Measurements from ENCODE around the gene RANBP6.

Gene RANBP6

GRCh38 chr9:6007058-6007769, 8.2 kb downstream of the RANBP6 start (continued):
- TF ChIP-seq HOXA7 (CRISPR knock-in tag; IDR thresholded peaks at IDR 0.05; ENCODE audit: borderline replicate concordance) (no peak), GLIS2 (tag by site-specific recombination; IDR thresholded peaks at IDR 0.05) (peak; percentile 77), ZNF23 (tag by site-specific recombination; IDR thresholded peaks at IDR 0.05; ENCODE audit: borderline replicate concordance) (no peak), SP2 (tag by site-specific recombination; IDR thresholded peaks at IDR 0.05) (peak; percentile 79), SCRT2 (tag by site-specific recombination; IDR thresholded peaks at IDR 0.05) (no peak), ZNF169 (tag by site-specific recombination; IDR thresholded peaks at IDR 0.05) (no peak), ZNF585B (tag by site-specific recombination; IDR thresholded peaks at IDR 0.05) (no peak), ZBTB11 (tag by site-specific recombination; conservative IDR thresholded peaks at IDR 0.05; ENCODE audit: low read depth) (peak; percentile 28), ZXDB (tag by site-specific recombination; IDR thresholded peaks at IDR 0.05) (peak; percentile 60; the same call in 1 of the 2 replicates), HIC1 (tag by site-specific recombination; IDR thresholded peaks at IDR 0.05) (peak; percentile 41; the same call in 1 of the 2 replicates), REPIN1 (tag by site-specific recombination; IDR thresholded peaks at IDR 0.05; ENCODE audit: low read depth) (no peak), ZNF664 (tag by site-specific recombination; IDR thresholded peaks at IDR 0.05) (no peak), TCF7L2 (IDR thresholded peaks at IDR 0.05; ENCODE audit: borderline replicate concordance, low read depth, low read length) (no peak), ZNF837 (tag by site-specific recombination; IDR thresholded peaks at IDR 0.05) (0 out of 2 replicates have a peak, but pooled peaks have one; percentile 26), ZNF768 (tag by site-specific recombination; IDR thresholded peaks at IDR 0.05) (no peak), ZBTB26 (tag by site-specific recombination; optimal IDR thresholded peaks at IDR 0.05) (peak; percentile 74), ZBTB7A (tag by site-specific recombination; IDR thresholded peaks at IDR 0.05; ENCODE audit: low read depth) (no peak), ZBTB17 (tag by site-specific recombination; IDR thresholded peaks at IDR 0.05) (peak; percentile 89), SP7 (tag by site-specific recombination; IDR thresholded peaks at IDR 0.05) (0 out of 2 replicates have a peak, but pooled peaks have one; percentile 37), GLI4 (tag by site-specific recombination; IDR thresholded peaks at IDR 0.05) (no peak), KLF10 (tag by site-specific recombination; IDR thresholded peaks at IDR 0.05) (peak; percentile 88), KLF8 (tag by site-specific recombination; IDR thresholded peaks at IDR 0.05) (0 out of 2 replicates have a peak, but pooled peaks have one; percentile 74), ZNF488 (tag by site-specific recombination; IDR thresholded peaks at IDR 0.05) (no peak), ZNF610 (tag by site-specific recombination; IDR thresholded peaks at IDR 0.05; ENCODE audit: borderline replicate concordance) (peak; percentile 82; the same call in 1 of the 2 replicates), ZNF521 (tag by site-specific recombination; IDR thresholded peaks at IDR 0.05) (no peak), PRDM10 (tag by site-specific recombination; IDR thresholded peaks at IDR 0.05) (peak; percentile 82), ZFP37 (tag by site-specific recombination; IDR thresholded peaks at IDR 0.05) (no peak), ELK4 (IDR thresholded peaks at IDR 0.05; ENCODE audit: borderline replicate concordance, low read depth, low read length) (no peak)
